Testis (tissue), 3 donors: ENCODE data around the gene RETREG2. TPM values are rescaled to one million over a fixed set of nuclear protein-coding genes. Genes with fewer than 3 reads are reported as not detected.

ENCODE experiments used
- DNase-seq: peaks from one replicate; pipeline ENCODE4 v3.0.0-alpha.2; 2019
- H3K27ac ChIP-seq, 2 donors: fragments of 200-600 bp; sonication (generic); one replicate each; pipeline ENCODE4 v1.5.1; 2019
- H3K27me3 ChIP-seq: fragments of 200-600 bp; sonication (generic); one replicate; pipeline ENCODE4 v1.5.1; 2019
- H3K36me3 ChIP-seq: fragments of 200-600 bp; sonication (generic); one replicate; pipeline ENCODE4 v1.5.1; 2017; ENCODE audit warnings: low read depth; ENCODE audit errors: missing control alignments
- H3K4me1 ChIP-seq: fragments of 200-600 bp; sonication (generic); one replicate; pipeline ENCODE4 v1.5.1; 2019
- H3K4me3 ChIP-seq, 2 donors: fragments of 200-600 bp; sonication (generic); one replicate each; pipeline ENCODE4 v1.5.1; 2017 to 2019
- H3K9me3 ChIP-seq: fragments of 200-600 bp; sonication (generic); one replicate; pipeline ENCODE4 v1.5.1; 2017
- CTCF ChIP-seq, 3 experiments: fragments of 450-650 bp in 2 of 3; fragments of 200-600 bp in 1 of 3; sonication (generic) in 1 of 3; IDR thresholded peaks; one replicate each; pipeline ENCODE4 v1.5.1; 2016 to 2019; ENCODE audit warnings: antibody characterized with exemption in 3 of 3, mild to moderate bottlenecking in 2 of 3, moderate library complexity in 1 of 3
- POLR2A ChIP-seq: fragments of 450-650 bp; IDR thresholded peaks from one replicate; pipeline ENCODE4 v1.6.1; 2017; ENCODE audit warnings: antibody characterized with exemption, mild to moderate bottlenecking, moderate library complexity
- WGBS, 2 donors: methylation state at CpG; one replicate each; pipeline ENCODE4 v1.1.5; 2018; 5-methylcytosine and 5-hydroxymethylcytosine counted together
- intact Hi-C: fragments of 100-400 bp; cut with DNase I; formaldehyde crosslinking; loops from one replicate; pipeline ENCODE4 v1.15.1; 2023; ENCODE audit warnings: low total_unique reads
- polyA plus RNA-seq: library from polyadenylated mRNA; stranded (reverse); fragments of 350-450 nt; fragmentation: Illumina TruSeq; extraction: RNeasy Lipid Tissue Mini Kit (QIAGEN cat#74804); gene quantifications from one replicate; pipeline ENCODE4 v1.2.3, GENCODE V29; 2014; ENCODE audit warnings: low read depth, low replicate concordance; ENCODE audit not compliant: insufficient read depth
- total RNA-seq, 2 donors: library from RNA; depleted of rRNA; stranded (reverse); fragments of >200 nt; gene quantifications; one replicate each; pipeline ENCODE4 v1.2.3, GENCODE V29; 2016

The RETREG2 gene
- total and polyA plus RNA-seq, 3 donors from 2014 or later: 135 to 441 (median 138) TPM

GRCh38 chr2:219216535-219216915 is 38.5 kb downstream of the RETREG2 start:
- Histone ChIP-seq H3K4me1 (peaks cover 27% of the 10 kb centered on the region), H3K27ac (peak overlapping the region in 1 of 2 donors; percentile 93), H3K9me3 (no peaks in the 10 kb centered on the region), H3K4me3 (no peak overlapping the region), H3K36me3 (no peaks in the 10 kb centered on the region), H3K27me3 (no peaks in the 10 kb centered on the region)
- 91 to 94% methylated on average over 6 of the region's 6 CpGs for WGBS, 2 donors
- TF ChIP-seq POLR2A (no peak), CTCF (IDR thresholded peaks at IDR 0.05) (no peak)
- intact Hi-C loops: no loop called here
- DNase-seq: no peak

- TF ChIP-seq CTCF (IDR thresholded peaks at IDR 0.05) (no peak), POLR2A (no peak)
- DNase-seq: peak; percentile 75
- no peaks in the 10 kb centered on the region for H3K27me3 ChIP-seq
- intact Hi-C loops: no loop called here
- WGBS, 2 donors: 1% methylated on average over 37 of the region's 37 CpGs; no CpG with 5 or more reads in 1 of the 2 donors
- no peaks in the 10 kb centered on the region for H3K9me3 ChIP-seq
- peaks cover 27% of the 10 kb centered on the region for H3K4me1 ChIP-seq
- H3K27ac ChIP-seq: peak overlapping the region; percentile 75 to 93
- no peaks in the 10 kb centered on the region for H3K36me3 ChIP-seq
- peak overlapping the region; percentile 59 to 71 for H3K4me3 ChIP-seq
Observed at GRCh38 chr2:219218217-219218731, 40.2 kb downstream of the RETREG2 start.

- Histone ChIP-seq H3K4me3 (peak within 1 kb of the TSS; percentile 59 to 71), H3K36me3 (no peaks in the 10 kb centered on the region), H3K27me3 (no peaks in the 10 kb centered on the region), H3K27ac (peak within 1 kb of the TSS; percentile 75 to 93), H3K4me1 (peaks cover 27% of the 10 kb centered on the region), H3K9me3 (no peaks in the 10 kb centered on the region)
- peak; percentile 23 for TF ChIP-seq POLR2A
- TF ChIP-seq CTCF (IDR thresholded peaks at IDR 0.05): peak in 1 of 3 experiments; percentile 7
- 7 to 8% methylated on average over 32 to 71 of the region's 71 CpGs for WGBS, 2 donors
- peak; percentile 98 for DNase-seq
- intact Hi-C loops: no loop called here
Observed at GRCh38 chr2:219218732-219219701, 40.9 kb downstream of the RETREG2 start, which contains the start of gene ABCB6. ABCB6 (minus strand) TSS chr2:219218958; CDS start chr2:219218673, 285 bp downstream.

- H3K9me3 ChIP-seq: no peaks in the 10 kb centered on the region
- no peak overlapping the region for H3K27ac ChIP-seq
- DNase-seq: no peak
- no peaks in the 10 kb centered on the region for H3K27me3 ChIP-seq
- TF ChIP-seq POLR2A: no peak
- TF ChIP-seq CTCF (IDR thresholded peaks at IDR 0.05): no peak
- H3K4me1 ChIP-seq: peaks cover 27% of the 10 kb centered on the region
- WGBS, 2 donors: 71 to 83% methylated on average over 17 to 18 of the region's 18 CpGs
- intact Hi-C loops: no loop called here
- no peaks in the 10 kb centered on the region for H3K36me3 ChIP-seq
- no peak overlapping the region for H3K4me3 ChIP-seq
Observed at GRCh38 chr2:219219784-219220532, 41.9 kb downstream of the RETREG2 start.
